ENCODE data around the gene PP2D1. TPM values are rescaled to one million over a fixed set of nuclear protein-coding genes. Genes with fewer than 3 reads are reported as not detected.

Gene PP2D1
- total and polyA plus RNA-seq, 9 of the 15 experiments (the other 6 are each of a cell fraction or from before 2014, with no cell fraction given) = 0.07 to 0.10 TPM; not detected in 7

DNA sequence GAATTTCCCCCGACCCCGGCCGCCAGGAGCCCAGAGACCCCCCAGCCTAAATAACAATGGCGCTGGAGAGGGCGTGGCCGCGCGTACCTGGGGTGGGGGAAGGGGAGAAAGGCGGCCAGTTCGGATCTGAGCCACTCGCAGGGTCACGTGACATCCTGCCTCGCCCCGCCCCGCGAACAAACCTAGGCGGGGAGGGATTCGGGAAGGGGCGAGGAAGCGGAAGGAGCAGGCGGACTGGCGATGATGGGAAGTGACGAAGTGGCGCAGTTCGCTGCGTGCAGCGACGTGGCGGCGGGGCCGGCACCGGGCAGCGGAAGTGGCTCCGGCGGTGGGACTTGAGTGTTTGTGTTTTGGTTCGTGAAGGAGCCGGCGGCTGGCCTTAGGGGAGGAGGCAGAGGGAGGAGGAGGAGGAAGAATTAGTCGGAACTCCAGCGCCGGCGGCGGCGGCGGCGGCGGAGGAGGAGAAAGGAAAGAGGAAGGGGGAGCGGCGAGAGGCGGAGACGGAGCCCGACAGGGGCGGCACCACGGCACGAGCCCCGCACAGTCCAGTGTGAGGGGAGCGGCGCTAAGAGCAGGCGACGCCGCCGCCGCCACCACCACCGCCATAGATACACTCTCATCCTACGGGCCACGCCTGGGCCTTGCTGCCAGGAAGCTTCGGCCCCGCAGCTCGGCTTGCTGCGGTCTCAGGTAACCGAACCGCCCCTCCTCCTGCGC is 65.1 kb downstream of the PP2D1 start, which contains the start of gene RAB5A (continued):
- TF ChIP-seq ZNF143 (CRISPR knock-in tag; IDR thresholded peaks at IDR 0.05) (no peak), ZNF282 (CRISPR knock-in tag; IDR thresholded peaks at IDR 0.05) (no peak), ZNF274 (IDR thresholded peaks at IDR 0.05; ENCODE audit: borderline replicate concordance, low read depth, low read length) (no peak), MYNN (IDR thresholded peaks at IDR 0.05) (no peak), MYNN (CRISPR knock-in tag; IDR thresholded peaks at IDR 0.05) (no peak), RBM22 (IDR thresholded peaks at IDR 0.05; ENCODE audit: low read depth, low read length, poor library complexity, severe bottlenecking) (peak; percentile 80), ZNF212 (CRISPR knock-in tag; IDR thresholded peaks at IDR 0.05) (0 out of 2 replicates have a peak, but pooled peaks have one; percentile 1), ZNF347 (CRISPR knock-in tag; IDR thresholded peaks at IDR 0.05; ENCODE audit: low read depth) (no peak), HIVEP1 (CRISPR knock-in tag; IDR thresholded peaks at IDR 0.05) (no peak), MCM3 (IDR thresholded peaks at IDR 0.05) (no peak), ZNF507 (tag; conservative IDR thresholded peaks at IDR 0.05) (no peak), PRMT5 (CRISPR knock-in tag; IDR thresholded peaks at IDR 0.05) (no peak), SP2 (IDR thresholded peaks at IDR 0.05; ENCODE audit: extremely low read depth, low read depth, low read length, poor library complexity, severe bottlenecking) (no peak), ZNF124 (CRISPR knock-in tag; IDR thresholded peaks at IDR 0.05) (no peak), HDAC6 (IDR thresholded peaks at IDR 0.05; ENCODE audit: low read depth, low read length) (no peak), XRCC4 (IDR thresholded peaks at IDR 0.05; ENCODE audit: extremely low read depth, insufficient read depth, insufficient read length) (no peak), COPS2 (conservative IDR thresholded peaks at IDR 0.05) (no peak)
- TF ChIP-seq, protein P1, sequence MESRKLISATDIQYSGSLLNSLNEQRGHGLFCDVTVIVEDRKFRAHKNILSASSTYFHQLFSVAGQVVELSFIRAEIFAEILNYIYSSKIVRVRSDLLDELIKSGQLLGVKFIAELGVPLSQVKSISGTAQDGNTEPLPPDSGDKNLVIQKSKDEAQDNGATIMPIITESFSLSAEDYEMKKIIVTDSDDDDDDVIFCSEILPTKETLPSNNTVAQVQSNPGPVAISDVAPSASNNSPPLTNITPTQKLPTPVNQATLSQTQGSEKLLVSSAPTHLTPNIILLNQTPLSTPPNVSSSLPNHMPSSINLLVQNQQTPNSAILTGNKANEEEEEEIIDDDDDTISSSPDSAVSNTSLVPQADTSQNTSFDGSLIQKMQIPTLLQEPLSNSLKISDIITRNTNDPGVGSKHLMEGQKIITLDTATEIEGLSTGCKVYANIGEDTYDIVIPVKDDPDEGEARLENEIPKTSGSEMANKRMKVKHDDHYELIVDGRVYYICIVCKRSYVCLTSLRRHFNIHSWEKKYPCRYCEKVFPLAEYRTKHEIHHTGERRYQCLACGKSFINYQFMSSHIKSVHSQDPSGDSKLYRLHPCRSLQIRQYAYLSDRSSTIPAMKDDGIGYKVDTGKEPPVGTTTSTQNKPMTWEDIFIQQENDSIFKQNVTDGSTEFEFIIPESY (CRISPR knock-in tag; IDR thresholded peaks at IDR 0.05) = no peak
- TF ChIP-seq, protein P2, sequence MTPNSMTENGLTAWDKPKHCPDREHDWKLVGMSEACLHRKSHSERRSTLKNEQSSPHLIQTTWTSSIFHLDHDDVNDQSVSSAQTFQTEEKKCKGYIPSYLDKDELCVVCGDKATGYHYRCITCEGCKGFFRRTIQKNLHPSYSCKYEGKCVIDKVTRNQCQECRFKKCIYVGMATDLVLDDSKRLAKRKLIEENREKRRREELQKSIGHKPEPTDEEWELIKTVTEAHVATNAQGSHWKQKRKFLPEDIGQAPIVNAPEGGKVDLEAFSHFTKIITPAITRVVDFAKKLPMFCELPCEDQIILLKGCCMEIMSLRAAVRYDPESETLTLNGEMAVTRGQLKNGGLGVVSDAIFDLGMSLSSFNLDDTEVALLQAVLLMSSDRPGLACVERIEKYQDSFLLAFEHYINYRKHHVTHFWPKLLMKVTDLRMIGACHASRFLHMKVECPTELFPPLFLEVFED (CRISPR knock-in tag; conservative IDR thresholded peaks at IDR 0.05) = no peak
- TF ChIP-seq, protein P3, sequence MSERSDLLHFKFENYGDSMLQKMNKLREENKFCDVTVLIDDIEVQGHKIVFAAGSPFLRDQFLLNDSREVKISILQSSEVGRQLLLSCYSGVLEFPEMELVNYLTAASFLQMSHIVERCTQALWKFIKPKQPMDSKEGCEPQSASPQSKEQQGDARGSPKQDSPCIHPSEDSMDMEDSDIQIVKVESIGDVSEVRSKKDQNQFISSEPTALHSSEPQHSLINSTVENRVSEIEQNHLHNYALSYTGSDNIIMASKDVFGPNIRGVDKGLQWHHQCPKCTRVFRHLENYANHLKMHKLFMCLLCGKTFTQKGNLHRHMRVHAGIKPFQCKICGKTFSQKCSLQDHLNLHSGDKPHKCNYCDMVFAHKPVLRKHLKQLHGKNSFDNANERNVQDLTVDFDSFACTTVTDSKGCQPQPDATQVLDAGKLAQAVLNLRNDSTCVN (CRISPR knock-in tag; IDR thresholded peaks at IDR 0.05) = no peak
- TF ChIP-seq, protein P4, sequence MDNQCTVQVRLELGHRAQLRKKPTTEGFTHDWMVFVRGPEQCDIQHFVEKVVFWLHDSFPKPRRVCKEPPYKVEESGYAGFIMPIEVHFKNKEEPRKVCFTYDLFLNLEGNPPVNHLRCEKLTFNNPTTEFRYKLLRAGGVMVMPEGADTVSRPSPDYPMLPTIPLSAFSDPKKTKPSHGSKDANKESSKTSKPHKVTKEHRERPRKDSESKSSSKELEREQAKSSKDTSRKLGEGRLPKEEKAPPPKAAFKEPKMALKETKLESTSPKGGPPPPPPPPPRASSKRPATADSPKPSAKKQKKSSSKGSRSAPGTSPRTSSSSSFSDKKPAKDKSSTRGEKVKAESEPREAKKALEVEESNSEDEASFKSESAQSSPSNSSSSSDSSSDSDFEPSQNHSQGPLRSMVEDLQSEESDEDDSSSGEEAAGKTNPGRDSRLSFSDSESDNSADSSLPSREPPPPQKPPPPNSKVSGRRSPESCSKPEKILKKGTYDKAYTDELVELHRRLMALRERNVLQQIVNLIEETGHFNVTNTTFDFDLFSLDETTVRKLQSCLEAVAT (IDR thresholded peaks at IDR 0.05) = peak; percentile 63 to 83; a peak in 3 of 4 replicates
- TF ChIP-seq, protein P5, sequence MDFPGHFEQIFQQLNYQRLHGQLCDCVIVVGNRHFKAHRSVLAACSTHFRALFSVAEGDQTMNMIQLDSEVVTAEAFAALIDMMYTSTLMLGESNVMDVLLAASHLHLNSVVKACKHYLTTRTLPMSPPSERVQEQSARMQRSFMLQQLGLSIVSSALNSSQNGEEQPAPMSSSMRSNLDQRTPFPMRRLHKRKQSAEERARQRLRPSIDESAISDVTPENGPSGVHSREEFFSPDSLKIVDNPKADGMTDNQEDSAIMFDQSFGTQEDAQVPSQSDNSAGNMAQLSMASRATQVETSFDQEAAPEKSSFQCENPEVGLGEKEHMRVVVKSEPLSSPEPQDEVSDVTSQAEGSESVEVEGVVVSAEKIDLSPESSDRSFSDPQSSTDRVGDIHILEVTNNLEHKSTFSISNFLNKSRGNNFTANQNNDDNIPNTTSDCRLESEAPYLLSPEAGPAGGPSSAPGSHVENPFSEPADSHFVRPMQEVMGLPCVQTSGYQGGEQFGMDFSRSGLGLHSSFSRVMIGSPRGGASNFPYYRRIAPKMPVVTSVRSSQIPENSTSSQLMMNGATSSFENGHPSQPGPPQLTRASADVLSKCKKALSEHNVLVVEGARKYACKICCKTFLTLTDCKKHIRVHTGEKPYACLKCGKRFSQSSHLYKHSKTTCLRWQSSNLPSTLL (IDR thresholded peaks at IDR 0.05) = no peak

Data from K562 (cell line).